HG02943 (cell line): ENCODE data around the gene PDXP.
"Not testable (repeated sequence)": the region's sequence is repeated elsewhere in the genome, so short reads cannot be mapped to it uniquely, and the experiment has no call there.

ENCODE experiments used
- ATAC-seq: cut with Tn5 transposase; IDR thresholded peaks from one replicate; pipeline ENCODE4 v1.9.1; 2021; ENCODE audit warnings: mild to moderate bottlenecking, low read depth, moderate library complexity; ENCODE audit not compliant: unreplicated experiment

The PDXP gene, protein sequence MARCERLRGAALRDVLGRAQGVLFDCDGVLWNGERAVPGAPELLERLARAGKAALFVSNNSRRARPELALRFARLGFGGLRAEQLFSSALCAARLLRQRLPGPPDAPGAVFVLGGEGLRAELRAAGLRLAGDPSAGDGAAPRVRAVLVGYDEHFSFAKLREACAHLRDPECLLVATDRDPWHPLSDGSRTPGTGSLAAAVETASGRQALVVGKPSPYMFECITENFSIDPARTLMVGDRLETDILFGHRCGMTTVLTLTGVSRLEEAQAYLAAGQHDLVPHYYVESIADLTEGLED

DNA sequence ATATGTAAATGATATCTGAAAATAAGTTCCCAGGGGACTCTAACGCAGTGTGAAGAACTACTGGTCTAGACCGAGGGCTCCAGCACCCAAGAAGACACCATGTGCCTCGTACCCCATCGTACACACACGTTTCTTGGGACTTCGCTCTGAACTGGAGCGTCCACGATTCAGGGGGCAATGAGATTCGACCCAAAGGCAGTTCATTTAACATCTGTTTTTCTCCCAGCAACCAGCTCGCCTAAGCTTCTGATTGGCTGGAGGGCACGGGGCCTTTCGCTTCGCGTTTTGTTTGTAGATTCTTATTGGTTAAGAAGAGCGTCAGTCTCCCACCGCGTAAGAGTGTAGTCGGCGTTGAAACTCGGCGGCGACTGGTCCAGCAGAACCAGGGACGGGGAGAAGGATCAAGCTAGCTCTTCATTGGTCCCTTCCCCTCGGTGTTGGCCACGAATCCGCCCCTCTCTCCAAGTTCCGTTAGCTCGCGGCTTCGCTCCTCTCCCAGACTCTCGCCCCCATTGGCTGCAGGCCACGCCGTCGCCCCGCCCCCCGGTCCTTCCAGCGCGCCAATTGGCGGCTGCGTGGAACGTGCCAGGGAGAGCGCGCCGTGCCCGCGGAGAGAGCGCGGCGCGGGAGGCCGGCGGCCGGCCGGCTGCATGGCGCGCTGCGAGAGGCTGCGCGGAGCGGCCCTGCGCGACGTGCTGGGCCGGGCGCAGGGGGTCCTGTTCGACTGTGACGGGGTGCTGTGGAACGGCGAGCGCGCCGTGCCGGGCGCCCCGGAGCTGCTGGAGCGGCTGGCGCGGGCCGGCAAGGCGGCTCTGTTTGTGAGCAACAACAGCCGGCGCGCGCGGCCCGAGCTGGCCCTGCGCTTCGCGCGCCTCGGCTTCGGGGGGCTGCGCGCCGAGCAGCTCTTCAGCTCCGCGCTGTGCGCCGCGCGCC, at the start of gene PDXP:
TSS of gene PDXP (plus strand) at position 591 of the 933 bp plus-strand sequence. CDS start at position 651, 60 bp downstream.
- peak; percentile 88 for ATAC-seq

DNA sequence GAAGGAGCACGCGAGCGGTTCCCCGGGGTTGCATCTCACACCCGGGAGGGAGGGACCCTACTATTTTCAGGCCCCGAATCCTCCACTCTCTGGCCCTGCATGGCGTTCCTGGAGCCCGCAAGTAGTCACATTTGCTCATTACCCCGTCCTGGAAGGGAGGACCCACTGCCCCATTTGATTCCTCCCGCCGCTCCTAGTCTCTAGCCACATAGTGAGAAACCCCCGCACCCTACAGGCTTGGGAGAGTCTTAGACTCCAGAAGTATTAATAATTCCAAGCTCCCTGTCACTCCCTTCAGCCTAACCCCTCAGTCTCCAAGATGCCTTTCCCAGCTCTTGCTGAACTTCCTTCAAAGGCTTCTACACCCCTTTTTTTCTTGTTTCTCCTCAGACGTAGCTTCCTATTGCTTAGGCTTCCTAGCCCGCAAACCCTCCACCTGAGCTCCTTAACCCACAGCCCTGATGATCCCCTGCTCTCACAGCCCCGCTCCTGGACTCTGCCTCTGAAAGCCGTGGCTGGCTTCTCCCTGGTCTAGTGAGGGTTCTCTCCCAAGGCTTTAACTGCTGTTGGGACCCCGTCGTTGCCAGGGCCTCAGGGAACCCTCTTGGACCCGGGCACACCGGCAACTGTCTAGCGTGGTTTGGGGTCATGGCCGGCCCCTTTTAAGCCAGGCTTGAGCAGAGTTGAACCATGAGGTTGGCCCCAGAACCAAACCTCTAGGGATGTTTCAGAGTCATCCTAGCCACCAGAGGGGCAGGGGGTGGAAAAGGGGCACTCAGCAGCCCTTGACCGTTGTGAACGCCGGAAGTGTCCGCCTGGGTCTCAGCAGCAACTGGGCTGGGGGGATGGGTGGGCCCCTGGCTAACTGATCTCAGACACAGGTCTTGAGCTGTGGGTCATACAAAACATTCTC, 49.0 kb upstream of the PDXP start:
- no peak for ATAC-seq

DNA sequence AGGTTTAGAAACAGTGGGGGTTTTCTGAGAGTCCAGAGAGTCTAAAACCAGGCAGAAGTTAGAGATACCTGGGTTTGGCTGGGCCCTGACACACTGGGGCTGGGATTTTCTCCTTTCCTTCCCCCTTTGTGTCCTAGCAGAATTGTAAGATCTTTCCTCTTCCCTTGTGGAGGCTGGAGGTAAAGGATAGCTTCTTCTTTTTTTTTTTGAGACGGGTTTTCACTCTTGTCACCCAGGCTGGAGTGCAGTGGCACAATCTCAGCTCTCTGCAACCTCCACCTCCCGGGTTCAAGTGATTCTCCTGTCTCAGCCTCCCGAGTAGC, 48.4 kb upstream of the PDXP start:
- not testable (repeated sequence) for ATAC-seq

DNA sequence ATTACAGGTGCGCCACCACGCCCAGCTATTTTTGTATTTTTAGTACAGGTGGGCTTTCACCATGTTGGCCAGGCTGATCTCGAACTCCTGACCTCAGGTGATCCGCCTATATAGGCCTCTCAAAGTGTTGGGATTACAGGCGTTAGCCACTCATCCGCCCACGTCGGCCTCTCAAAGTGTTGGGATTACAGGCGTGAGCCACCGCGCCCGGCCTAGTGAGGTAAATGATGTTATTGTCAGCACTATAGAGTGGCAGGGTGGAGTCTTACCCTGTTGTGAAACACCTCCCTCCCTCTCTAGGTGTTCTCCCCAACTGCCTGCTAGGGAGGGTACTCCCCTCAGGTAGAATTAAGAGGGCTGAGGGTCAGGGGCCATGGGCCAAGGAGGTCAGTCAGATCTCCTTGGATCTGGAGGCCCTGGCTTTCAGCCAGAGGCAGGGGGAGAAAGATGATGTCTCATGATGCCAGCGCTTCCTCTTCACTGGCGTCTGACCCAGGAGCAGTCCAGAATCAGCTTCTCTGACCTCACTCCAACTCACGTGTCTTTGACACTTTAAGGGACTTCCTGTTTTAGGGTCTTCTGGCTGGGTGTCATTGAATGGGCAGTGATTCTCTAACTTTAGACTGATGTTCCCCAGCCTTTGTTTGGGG, 47.9 kb upstream of the PDXP start:
- ATAC-seq = no peak

DNA sequence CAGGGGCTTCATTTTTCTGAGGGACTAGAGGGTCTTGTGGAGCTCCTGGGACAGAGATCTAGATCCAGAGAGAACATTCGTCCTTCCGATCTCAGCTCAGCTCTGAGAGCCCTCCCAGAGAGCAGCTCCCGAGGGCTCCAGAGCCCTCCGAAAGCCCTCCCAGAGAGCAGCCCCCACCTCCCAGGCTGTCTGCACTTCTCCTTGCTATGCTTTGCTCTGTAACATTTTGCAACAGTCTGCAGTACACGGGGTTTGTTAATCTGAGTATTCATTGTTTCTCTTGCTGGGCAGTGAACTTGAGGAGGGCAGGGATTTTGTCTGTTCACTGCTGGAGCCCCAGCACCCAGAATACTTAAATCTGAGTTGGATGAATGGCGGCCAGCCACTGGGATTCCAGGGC, 47.3 kb upstream of the PDXP start:
- ATAC-seq = no peak

DNA sequence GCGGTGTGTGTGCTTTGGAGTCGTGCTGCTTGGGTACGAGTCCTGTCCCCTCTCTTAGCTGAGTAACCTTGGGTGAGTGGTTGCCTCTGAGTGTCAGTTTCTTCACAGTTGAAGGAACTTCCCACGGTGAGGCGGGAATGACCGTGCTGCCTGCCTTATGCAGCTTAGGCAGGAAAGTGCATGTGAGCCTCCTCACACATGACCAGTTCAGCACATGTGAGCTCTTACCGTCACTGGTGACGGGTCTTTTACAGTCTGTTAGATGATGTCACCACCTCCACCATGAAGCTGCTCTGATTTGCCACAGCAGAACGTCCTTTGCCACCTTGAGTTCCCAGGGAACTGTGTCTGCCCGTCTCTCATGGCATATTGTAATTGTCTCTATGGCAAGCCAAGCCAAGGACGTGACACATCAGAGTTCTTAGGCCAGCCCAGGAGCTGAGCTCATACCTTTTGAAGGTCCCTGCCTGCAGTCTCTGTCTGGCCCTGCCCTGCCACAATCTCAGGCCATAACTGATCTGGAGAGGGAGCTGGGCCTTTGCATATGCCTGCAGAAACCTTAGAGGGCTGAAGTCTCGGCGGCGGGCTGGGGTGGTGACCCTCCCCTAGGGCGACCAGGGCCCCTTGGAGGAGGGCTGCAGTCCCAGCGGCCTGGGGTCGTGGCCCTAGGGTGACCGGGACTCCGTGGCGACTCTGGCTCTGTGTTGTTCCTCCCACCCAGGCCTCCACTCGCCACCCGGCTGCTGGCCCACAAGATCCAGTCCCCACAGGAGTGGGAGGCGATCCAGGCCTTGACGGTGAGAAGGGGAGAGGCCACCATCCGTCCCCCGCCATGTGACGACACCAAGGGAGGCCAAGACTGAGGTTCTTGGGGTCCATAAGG, 42.1 kb upstream of the PDXP start:
- no peak for ATAC-seq

DNA sequence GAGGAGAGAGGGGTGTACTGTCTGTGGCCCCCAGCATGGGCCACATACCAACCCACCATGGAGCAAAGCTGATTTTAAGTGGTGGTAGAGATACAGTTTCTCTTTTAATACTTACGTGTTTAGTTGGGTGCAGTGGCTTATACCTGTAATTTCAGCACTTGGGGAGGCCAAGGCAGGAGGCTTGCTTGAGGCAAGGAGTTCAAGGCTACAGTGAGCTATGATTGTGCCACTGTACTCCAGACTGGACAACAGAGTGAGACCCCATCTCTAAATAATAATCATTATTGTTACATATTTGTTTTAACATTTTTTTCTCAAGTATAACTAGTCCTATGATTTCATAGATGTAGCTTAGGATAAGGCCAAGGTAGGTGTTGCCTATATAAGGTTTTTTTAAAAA, 41.1 kb upstream of the PDXP start:
- ATAC-seq = no peak

DNA sequence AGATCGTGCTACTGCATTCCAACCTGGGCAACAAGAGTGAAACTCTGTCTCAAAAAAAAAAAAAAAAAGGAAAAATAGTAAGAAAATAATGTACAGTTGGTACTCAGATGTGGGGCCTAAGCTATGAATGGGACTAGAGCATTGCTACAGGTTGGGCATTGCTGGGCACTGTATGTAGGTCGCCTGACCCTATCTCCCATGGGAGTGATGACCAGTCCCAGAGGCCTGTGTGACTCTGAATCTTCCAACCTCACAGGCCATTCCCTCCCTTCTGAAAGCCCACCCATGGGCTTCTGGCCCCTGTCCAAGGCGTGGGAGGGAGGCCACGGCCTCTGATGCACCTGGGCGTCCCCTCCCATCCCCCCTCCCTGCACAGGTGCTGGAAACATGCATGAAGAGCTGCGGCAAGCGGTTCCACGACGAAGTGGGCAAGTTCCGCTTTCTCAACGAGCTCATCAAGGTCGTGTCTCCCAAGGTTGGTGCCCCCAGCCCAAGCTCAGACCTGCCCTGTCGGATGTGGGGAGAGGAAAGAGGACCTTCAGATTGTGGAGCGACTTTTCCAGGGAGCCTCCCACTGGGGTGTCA, 40.4 kb upstream of the PDXP start:
- no peak for ATAC-seq

DNA sequence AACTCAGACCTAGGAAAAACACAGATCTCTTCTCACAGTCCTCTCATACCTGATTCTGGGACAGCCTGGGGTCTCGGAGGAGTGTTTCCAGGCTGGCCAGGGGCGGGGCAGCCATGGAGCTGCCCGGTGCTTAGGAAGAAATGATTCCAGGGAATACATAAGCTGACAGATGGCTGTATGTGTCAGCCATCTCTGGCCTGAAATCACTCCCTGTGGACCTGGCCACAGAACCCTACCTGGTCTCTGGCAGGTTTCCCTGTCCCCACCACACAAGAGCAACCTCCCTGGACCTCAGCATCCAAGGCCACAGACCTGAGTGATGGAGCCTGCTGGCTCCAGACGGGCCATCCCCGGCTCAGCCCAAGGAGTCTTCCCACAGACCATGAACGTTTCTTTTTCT, 39.8 kb upstream of the PDXP start:
- no peak for ATAC-seq

DNA sequence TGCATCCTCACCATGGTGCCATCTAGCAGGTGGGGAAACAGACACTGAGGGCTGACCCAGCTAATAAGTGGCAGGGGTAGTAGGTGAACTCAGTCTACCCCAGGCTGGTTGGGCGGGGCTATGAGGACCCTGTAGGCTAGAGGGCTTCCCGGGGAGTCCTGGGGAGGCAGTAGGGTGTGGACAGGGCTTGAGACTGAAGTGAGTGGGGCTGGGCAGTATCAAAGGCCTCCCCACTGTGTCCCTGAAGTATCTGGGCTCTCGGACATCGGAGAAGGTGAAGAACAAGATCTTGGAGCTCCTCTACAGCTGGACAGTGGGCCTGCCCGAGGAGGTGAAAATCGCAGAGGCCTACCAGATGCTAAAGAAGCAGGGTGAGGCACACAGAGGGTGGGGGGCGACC, 38.5 kb upstream of the PDXP start:
- no peak for ATAC-seq

DNA sequence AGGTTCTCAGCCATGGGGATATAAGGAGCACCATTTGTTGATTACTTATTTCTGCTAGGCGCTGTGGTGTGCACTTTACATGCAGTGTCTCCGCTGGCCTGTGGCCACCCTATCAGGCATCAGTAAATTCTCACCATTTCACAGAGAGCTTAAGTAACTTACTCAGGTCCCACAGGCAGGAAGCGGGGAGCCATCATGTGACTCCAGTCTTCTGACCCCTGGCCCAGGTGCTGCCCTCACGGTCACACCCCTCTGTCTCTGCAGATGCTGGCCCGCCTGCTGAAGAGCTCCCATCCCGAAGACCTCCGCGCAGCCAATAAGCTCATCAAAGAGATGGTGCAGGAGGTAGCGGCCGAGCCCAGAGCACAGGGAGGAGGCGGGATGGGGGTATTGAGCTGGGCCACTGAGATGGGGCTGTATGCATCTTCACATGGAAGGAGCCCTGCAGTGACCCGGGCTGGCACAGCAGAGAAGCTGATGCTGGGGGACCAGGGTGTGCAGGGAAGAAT, 37.1 kb upstream of the PDXP start:
- no peak for ATAC-seq

DNA sequence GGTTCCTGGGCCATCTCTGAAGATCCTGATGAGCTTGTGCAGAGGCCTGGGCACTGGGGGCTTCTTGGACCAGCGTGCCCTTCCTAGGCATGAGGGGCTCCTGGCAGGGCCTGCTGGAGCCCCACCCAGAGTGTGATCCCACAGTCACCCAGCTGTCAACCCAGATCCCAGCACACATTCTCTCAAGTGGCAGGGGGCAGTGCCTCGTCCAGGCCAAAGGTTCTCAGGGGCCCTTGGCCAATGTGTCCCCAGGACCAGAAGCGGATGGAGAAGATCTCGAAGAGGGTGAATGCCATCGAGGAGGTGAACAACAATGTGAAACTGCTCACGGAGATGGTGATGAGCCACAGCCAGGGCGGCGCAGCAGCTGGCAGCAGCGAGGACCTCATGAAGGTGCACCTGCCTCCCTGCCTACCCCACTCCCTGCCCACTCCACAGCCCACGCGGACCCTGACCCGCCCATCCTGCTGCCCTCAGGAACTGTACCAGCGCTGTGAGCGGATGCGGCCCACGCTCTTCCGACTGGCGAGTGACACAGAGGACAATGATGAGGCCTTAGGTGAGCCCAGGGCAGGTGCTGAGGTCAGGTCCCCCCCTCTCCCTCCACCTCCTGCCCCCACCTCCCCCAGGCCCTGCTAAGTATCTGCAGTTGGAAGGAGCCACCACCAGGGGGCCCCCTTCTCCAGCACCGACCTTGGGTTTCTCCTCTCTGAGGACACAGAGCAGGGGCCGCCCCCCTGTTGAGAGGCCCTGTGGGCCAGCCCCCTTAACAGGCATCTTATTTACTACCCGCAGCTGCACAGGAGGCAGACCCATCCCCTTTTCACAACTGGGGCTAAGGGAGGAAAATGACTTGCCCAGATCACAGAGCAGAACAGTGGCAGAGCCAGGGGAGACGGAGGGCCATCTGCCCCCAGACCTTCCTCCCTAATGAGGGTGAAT, 35.2 kb upstream of the PDXP start:
- no peak for ATAC-seq

DNA sequence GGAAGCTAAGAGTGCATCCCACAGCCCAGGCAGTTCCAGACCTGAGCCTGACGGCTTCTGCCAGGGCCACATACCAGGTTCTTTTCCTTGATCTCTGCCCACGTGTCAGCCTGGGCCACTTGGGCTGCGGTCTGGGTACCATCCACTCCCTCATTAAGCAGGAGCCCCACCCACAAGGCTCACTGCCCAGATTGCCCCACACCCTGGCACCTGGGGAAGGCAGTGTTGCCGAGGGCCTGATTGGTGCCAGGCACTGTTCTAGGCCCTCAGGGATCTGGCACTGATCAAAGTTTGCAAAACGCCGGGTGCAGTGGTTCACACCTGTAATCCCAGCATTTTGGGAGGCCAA, 34.5 kb upstream of the PDXP start:
- no peak for ATAC-seq

DNA sequence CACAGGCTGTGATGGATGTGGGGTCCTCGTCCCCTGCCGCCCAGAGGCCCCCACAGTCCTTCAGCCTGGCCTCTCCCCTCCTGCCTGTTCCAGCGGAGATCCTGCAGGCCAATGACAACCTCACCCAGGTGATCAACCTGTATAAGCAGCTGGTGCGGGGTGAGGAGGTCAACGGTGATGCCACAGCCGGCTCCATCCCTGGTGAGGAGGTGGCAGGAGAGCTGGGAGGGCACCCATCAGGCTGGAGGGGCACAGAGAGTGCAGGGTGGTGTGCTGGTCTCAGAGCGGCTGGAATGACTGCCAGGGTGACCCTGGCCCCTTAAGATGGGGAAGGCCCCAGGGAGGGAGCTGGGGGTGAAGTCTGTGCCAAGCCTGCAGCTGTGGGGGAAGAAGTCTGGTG, 33.6 kb upstream of the PDXP start:
- ATAC-seq = no peak

DNA sequence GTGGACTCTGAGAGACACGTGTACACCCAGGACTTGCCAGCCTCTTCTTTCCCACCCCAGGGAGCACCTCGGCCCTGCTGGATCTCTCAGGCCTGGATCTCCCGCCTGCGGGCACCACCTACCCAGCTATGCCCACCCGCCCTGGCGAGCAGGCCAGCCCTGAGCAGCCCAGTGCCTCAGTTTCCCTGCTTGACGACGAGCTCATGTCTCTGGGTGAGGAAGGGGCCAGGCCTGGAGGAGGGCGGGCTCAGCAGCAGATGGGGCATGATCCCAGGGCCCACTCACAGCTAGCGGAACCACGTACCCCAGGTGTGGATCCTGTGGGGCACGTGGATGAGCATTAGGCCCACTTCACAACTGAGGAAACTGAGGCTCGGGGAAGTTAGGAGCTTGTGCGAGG, 32.8 kb upstream of the PDXP start:
- no peak for ATAC-seq

DNA sequence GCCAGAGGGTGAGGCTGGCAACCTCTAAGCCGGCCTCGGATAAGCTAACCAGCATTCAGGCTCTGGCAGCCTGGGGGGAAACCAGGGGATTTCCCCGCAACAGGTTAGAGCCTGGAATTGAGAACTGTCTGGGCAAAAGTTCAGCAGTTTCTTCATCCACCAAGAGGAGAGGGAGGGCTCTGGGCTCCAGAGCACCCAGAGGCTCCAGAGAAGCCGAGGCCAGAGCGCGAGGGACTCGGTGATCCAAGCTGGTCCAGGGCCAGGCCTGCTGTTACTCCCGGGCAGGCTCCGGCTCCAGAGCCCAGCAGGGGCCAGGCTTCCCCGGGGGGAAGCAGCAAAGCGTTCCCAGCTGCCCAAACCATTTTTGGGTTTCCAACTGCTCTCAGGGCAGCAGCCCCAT, 32.4 kb upstream of the PDXP start:
- no peak for ATAC-seq

DNA sequence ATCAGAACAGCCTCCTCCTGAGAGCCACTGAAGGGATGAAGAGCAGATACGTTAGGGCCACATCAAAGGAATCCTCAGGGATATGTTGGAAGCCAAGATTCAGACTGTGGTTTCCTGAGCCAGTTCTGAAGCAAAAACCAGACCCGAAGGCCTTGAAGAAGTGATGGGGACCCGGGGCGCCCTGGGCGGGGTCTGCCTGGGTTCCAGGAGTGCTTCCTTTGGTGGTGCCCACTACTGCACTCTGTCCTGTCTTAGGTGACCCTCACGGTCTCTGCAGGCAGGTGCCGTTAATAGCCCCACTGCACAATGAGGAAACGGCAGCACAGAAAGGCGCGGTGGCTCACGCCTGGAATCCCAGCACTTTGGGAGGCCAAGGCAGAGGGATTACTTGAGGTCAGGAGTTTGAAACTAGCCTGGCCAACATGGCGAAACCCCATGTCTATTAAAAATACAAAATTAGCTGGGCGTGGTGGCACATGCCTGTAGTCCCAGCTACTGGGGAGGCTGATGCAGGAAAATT, 31.9 kb upstream of the PDXP start:
- ATAC-seq = no peak

DNA sequence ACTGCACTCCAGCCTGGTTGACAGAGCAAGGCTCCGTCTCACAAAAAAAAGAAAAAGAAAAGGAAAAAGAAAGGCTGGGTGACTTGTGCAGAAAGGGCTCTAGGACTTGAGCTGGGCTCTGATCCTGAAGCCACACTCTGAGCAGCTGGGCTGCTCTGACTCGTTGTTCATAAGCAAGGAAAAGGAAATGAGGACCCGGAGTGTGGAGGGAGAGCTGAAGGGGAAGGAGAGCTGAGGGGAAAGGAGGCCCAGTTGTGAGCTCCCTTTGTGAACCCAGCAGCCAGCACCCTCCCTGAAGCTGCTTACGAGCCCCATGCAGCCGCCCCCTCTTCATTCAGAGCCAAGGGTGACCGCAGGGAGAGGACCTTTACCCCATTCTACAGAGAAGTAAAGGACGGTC, 31.4 kb upstream of the PDXP start:
- no peak for ATAC-seq
